Suppressor macrophage treated with lipopolysaccharide for 4 hours (primary cell): ENCODE measurements around the gene PGA3.
"Not testable (repeated sequence)": the region's sequence is repeated elsewhere in the genome, so short reads cannot be mapped to it uniquely, and the experiment has no call there.

Source experiments
- DNase-seq: peaks from one replicate; pipeline ENCODE4 v3.0.0-alpha.2; 2020

Gene PGA3

DNA sequence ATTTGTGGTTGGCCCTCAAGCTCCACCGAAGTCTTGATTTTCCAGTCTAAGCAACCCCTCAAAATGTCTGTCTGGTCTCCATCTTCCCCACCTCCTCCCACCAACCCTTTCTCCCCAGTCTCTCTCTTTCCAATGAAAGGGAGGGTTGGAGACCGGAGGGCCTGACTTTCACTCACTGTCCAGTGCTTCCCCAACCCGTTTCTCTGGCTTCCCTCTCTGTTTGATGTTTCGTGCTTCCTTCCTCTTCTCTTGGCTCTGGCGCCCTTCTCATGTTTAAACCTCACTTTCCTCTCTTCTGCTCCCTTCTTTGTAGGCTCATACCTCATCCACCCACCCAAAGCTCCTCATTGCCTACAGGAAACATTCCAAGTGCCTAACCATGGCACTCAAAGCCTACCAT, 31.0 kb upstream of the PGA3 start:
- DNase-seq: peak; percentile 28

GRCh38 chr11:61172888-61173287, 30.4 kb upstream of the PGA3 start:
- DNase-seq: peak; percentile 48

DNA sequence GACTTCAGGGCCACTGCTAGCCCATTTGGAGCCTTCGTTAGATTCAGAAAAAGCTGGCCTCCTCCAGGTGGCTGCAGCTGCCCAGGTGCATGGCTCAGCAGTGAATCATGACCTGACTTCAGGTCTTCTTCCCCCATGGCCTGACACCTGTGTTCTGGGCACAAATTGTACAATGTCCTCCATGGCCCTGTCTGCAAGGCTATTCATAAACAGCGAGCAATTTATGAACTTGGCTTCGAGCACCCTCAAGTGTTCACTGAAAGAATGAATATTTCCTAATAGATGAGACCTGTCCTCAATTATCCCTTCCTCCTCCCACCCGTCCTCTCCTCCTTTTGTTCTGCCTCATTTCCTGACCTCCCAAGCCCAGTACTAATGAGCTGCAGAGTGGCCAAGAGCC, 29.9 kb upstream of the PGA3 start:
- no peak for DNase-seq

- DNase-seq: no peak
Measured at GRCh38 chr11:61174273-61174672, 29.0 kb upstream of the PGA3 start.

GRCh38 chr11:61174949-61175348, 28.4 kb upstream of the PGA3 start:
- no peak for DNase-seq

DNA sequence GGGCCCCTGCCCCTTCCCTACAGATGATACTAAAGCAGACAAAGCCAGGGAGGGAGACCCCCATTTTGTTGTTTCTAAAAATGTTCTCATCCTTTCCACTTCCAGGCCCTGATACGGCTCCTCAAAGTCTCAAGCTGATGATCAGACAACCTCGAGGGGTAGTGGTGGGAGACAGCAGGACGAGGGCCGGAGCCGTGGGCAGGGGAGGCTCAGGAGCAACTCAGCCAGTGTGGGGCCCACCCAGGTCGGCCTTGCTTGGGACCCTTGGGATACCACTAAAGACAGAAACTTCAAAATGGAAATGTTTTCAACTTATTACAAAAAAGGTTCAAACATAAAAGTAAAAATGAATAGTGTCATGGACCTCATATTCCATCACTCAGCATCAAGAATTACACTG, 26.9 kb upstream of the PGA3 start:
- DNase-seq: no peak

GRCh38 chr11:61180205-61180604, 23.1 kb upstream of the PGA3 start:
- DNase-seq: not testable (repeated sequence)

- no peak for DNase-seq
Measured at GRCh38 chr11:61181489-61181888, 21.8 kb upstream of the PGA3 start.

GRCh38 chr11:61183645-61184044, 19.7 kb upstream of the PGA3 start:
- DNase-seq: no peak

DNA sequence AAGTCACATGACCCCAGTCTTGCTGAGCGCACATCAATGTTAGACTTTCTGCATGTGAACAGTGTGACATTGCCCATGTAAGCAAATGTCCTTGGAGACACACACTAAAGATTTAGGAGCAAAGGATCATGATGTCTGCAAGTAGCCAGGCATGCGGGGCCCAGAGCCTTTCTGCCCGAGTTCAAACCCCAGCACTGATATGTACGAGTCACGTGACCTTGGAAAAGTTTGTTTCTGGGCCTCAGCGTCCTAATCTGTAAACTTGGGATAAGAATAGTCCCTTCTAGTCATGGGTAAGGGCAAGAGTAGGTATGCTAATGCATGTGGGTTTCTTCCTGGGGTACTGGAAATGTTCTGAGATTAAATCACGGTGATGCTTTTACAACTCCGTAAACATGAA, 16.8 kb upstream of the PGA3 start:
- DNase-seq: no peak

DNA sequence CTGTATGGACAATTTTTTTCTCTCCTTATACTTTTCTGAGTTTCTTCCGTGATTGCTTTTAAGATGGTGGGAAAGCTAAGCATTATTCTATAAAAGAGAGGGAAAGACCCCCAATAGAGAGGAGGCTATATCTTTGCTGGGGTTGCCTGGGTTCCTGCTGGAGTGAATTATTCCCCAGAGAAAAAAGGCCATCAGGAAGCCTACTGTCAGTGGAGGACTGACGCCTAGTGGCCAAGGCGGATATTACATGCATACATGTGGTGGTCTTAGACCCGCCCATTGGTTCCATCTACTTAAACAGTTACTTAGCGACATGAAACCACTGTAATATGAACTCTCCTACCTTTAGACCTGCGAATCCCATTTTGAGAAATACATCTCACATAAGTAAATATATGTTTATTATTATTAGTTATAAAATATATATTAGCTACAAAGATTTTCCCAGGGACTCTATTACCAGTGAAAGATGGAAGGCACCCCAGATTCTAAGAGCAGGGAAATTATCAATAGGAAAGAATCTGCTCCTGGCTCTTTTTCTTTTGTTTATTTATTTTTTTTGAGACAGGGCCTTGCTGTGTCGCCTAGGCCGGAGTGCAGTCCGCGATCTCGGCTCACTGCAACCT, 15.7 kb upstream of the PGA3 start:
- peak; percentile 86 for DNase-seq

GRCh38 chr11:61189933-61190332, 13.4 kb upstream of the PGA3 start:
- no peak for DNase-seq

DNA sequence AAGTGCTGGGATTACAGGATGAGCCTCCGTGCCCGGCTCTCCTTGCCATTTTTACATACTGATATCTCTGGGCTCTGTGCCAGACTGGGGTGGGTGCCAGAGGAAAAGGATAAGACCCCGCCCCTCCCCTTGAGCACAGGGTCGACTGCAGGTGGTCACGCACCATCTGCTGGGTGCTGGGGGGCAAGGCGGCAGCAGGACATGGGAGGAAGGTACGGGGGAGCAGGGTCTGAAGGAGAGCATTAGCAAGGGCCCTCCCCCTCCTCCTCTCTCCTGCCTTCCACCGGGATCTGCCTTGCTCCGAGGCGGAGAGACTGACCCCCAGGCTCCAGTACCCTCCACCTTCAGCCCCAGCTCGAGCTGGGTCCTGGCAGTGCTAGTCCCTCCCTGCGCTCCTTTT, 9.7 kb upstream of the PGA3 start:
- no peak for DNase-seq

DNA sequence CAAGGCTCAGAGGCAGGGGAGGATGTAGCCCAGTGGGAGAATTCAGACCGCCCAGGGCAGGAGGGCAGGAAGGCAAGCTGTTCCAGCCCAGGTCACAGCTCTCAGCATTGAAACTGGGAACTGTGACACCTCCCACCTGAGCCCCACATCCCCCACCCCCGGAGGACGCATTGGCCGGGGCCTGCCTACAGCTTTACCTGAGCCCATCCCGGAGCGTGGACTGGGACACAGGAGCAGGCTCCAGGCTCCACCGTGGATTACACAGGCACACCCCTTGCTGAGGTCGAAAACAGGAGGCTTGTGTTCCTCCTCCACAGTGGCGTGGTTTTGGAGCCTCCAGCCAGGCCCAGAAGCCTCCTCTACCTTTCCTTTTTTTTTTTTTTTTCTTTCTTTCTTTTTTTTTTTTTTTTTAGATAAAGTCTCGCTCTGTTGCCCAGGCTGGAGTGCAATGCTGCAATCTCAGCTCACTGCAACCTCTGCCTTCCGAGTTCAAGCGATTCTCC, 9.1 kb upstream of the PGA3 start:
- DNase-seq: no peak

- DNase-seq: no peak
Measured at GRCh38 chr11:61194981-61195695, 8.2 kb upstream of the PGA3 start.

- DNase-seq: no peak
Measured at GRCh38 chr11:61195719-61196118, 7.6 kb upstream of the PGA3 start.

- no peak for DNase-seq
Measured at GRCh38 chr11:61198361-61198760, 5.0 kb upstream of the PGA3 start.

DNA sequence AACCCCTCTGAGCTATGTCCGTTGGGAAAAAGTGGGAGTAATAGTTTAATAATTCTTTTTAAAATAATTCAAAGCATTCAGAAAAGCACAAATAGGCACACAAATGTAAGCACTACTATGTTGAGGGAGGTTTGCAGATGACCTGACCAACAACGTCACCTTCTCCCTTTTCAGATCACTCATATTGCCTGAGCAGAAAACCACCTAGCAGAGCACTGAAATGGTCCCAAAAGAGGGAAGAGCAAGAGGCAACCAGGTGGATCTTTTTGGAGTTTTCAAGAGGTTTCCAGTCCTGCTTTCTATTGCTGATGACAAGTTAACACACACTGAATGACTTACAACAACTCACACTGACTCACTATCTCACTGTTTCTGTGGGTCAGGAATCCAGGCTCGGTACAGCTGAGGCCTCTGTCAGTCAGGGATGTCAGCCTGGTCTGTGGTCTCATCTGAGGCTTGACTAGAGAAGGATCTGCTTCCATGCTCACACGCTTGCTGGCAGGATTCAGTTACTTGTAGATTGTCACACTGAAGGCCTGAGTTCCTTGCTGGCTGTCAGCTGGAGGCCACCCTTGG, 4.3 kb upstream of the PGA3 start:
- no peak for DNase-seq

- no peak for DNase-seq
Measured at GRCh38 chr11:61201476-61201875, 1.8 kb upstream of the PGA3 start.

DNA sequence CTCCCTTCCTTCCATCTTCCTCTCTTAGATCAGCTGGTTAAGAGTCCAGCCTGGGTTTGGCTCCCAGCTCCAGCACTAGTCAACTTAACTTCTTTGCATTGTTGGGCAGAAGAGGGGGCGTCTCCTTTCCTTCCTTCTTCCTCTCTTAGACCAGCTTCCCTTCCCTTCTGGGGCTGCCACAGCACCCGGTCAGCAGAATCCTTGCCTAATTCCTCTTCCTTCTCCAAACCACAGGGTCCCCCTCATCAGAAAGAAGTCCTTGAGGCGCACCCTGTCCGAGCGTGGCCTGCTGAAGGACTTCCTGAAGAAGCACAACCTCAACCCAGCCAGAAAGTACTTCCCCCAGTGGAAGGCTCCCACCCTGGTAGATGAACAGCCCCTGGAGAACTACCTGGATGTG, 558 bp downstream of the PGA3 start:
- DNase-seq: not testable (repeated sequence)

DNA sequence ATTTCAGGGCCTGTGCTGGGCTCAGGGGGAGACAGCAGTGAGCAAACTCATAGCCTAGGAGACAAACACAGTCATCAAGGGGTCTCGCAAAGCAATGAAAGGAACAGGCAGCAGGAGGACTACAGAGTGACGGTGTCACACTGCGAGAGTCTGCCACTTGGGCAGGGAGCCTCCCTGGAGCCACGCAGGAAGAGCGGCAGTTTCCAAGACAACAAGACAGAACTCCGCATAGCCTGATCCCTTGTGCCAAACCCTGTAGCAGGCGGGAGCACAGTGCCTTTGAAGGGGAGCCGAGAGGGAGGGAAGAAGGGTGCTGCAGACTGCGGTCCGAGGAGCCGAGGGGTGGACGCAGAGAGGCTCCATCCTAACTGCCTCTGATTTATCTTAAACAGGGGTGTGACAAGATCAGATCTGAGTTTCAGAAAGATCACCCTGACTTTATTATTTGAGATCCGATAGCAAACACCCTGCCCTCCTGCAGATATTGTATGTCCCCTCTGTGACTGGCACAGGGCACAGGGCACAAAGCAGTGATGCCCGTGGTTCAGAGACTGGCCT, 1.3 kb downstream of the PGA3 start:
- not testable (repeated sequence) for DNase-seq

- DNase-seq: not testable (repeated sequence)
Measured at GRCh38 chr11:61207636-61208310, 4.5 kb downstream of the PGA3 start.

DNA sequence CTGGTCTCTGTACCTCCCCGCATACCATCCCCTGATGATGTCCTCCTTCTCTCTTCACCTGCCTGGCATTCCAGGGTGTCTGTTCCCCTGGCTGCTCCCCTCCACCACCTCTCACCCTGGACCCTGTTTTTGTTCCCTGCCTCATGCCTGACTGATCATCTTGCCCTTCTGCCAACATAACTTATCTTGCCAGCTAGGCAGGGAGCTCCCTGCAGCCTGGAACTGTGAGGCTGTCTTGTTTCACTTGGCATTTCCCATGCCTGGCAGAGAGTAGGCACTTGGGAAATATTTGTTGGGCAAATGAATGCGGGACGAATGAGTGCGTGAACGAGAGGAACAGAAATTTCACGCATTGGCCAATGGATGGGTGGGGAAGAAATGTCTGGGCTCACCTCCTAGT, 7.3 kb downstream of the PGA3 start:
- not testable (repeated sequence) for DNase-seq
